ENCODE measurements around the gene AMBRA1.

GRCh38 chr11:46373787-46374740 is 219.8 kb downstream of the AMBRA1 start:
- no peak for TF ChIP-seq CEBPB (IDR thresholded peaks at IDR 0.05; ENCODE audit: low read depth, low read length)
- no peak for TF ChIP-seq CTCF (IDR thresholded peaks at IDR 0.05; ENCODE audit: control extremely low read depth in 1 of 3, insufficient read depth in 1 of 3, low read depth in 1 of 3, low read length in 3 of 3)
- TF ChIP-seq TAF1 (IDR thresholded peaks at IDR 0.05; ENCODE audit: low read depth, low read length): no peak
- TF ChIP-seq SRF (IDR thresholded peaks at IDR 0.05; ENCODE audit: low read depth, low read length): no peak
- TF ChIP-seq MAX (IDR thresholded peaks at IDR 0.05): no peak
- no peak for TF ChIP-seq SIN3A (conservative IDR thresholded peaks at IDR 0.05 in 1 of 2, IDR thresholded peaks at IDR 0.05 in 1 of 2; ENCODE audit: low read depth in 1 of 2, low read length in 2 of 2)
- TF ChIP-seq BACH1 (IDR thresholded peaks at IDR 0.05; ENCODE audit: low read length): no peak
- no peak for TF ChIP-seq POLR2A (IDR thresholded peaks at IDR 0.05; ENCODE audit: control extremely low read depth in 1 of 2, low read depth in 2 of 2, low read length in 2 of 2)
- no peak for TF ChIP-seq YY1 (IDR thresholded peaks at IDR 0.05; ENCODE audit: low read depth, low read length)

All from H1 (cell line).